B cell (primary cell): ENCODE results near the gene THAP4. TPM values are rescaled to one million over a fixed set of nuclear protein-coding genes. Genes with fewer than 3 reads are reported as not detected.
"Not testable (repeated sequence)": the region's sequence is repeated elsewhere in the genome, so short reads cannot be mapped to it uniquely, and the experiment has no call there.

Experiments used
- ATAC-seq: fragments of 200-7000 bp; cut with Tn5 transposase; one replicate; pipeline ENCODE4 v1.10.0; 2021; ENCODE audit warnings: low read depth, mild to moderate bottlenecking, moderate number of reproducible peaks, moderate library complexity
- CTCF ChIA-PET: fragments of 350-600 bp; sonication (Branson Sonifier 250); formaldehyde crosslinking; loops from one replicate; lab custom pipeline; 2021; ENCODE audit warnings: antibody characterized with exemption, inconsistent platforms; lab: Charles Lee
- POLR2A ChIA-PET: fragments of 350-600 bp; sonication (Branson Sonifier 250); formaldehyde crosslinking; loops from one replicate; lab custom pipeline; 2021; ENCODE audit warnings: antibody characterized with exemption; lab: Charles Lee
- DNase-seq: peaks from one replicate; pipeline ENCODE4 v3.0.0; 2013
- H2AFZ ChIP-seq: 2 replicates; pipeline ENCODE4 v1.6.1; 2012; ENCODE audit warnings: mild to moderate bottlenecking, low read depth, low read length; ENCODE audit not compliant: insufficient read depth, poor library complexity, severe bottlenecking
- H3K27ac ChIP-seq, 2 donors: 1 replicate in 1 of 2; 2 replicates in 1 of 2; pipeline ENCODE4 v1.5.1; 2012 to 2013; ENCODE audit warnings: low read length in 2 of 2, mild to moderate bottlenecking in 2 of 2, moderate library complexity in 1 of 2
- H3K27me3 ChIP-seq, 4 experiments: fragments of 200-600 bp in 1 of 4; sonication (generic) in 1 of 4; replicated peaks in 1 of 4; 1 replicate in 2 of 4; 2 replicates in 2 of 4; pipeline versions ENCODE4 v1.6.1 to v1.7.0; 2013 to 2016; ENCODE audit warnings: low read length in 3 of 4, mild to moderate bottlenecking in 2 of 4, mixed read lengths in 1 of 4, moderate library complexity in 1 of 4; ENCODE audit not compliant: insufficient read depth in 4 of 4, control insufficient read depth in 3 of 4; ENCODE audit errors: control extremely low read depth in 1 of 4
- H3K36me3 ChIP-seq, 2 experiments: replicated peaks in 1 of 2; 1 replicate in 1 of 2; 2 replicates in 1 of 2; pipeline versions ENCODE4 v1.6.1 to v1.7.1; 2013; ENCODE audit warnings: low read length in 1 of 2; ENCODE audit not compliant: insufficient read depth in 2 of 2, control insufficient read depth in 1 of 2; ENCODE audit errors: control extremely low read depth in 1 of 2, extremely low read depth in 1 of 2
- H3K4me1 ChIP-seq, 2 donors: fragments of 200-600 bp in 1 of 2; sonication (generic) in 1 of 2; 1 replicate in 1 of 2; 2 replicates in 1 of 2; pipeline versions ENCODE4 v1.5.1 to v1.6.1; 2013 to 2017; ENCODE audit warnings: low read length in 2 of 2; ENCODE audit not compliant: control insufficient read depth in 2 of 2, insufficient read depth in 2 of 2
- H3K4me2 ChIP-seq: replicated peaks from 2 replicates; pipeline ENCODE3; 2012; ENCODE audit warnings: mild to moderate bottlenecking, low read depth, low read length; ENCODE audit not compliant: poor library complexity, severe bottlenecking
- H3K4me3 ChIP-seq, 5 experiments: fragments of 200-600 bp in 1 of 5; sonication (generic) in 1 of 5; 1 replicate in 3 of 5; 2 replicates in 2 of 5; pipeline versions ENCODE4 v1.5.1 to v1.7.0; 2011 to 2016; ENCODE audit warnings: low read length in 4 of 5, mild to moderate bottlenecking in 4 of 5, low read depth in 2 of 5, control low read depth in 1 of 5, moderate library complexity in 1 of 5; ENCODE audit not compliant: insufficient read depth in 1 of 5; ENCODE audit errors: control extremely low read depth in 1 of 5, extremely low read depth in 1 of 5
- H3K79me2 ChIP-seq: fragments of 200-600 bp; sonication (generic); one replicate; pipeline ENCODE4 v1.6.0; 2016; ENCODE audit warnings: low read length; ENCODE audit not compliant: control insufficient read depth, insufficient read depth
- H3K9ac ChIP-seq: fragments of 200-600 bp; sonication (generic); 2 replicates; pipeline ENCODE4 v1.6.1; 2017; ENCODE audit warnings: mild to moderate bottlenecking, low read length, moderate library complexity
- H3K9me3 ChIP-seq, 3 donors: one replicate each; pipeline versions ENCODE4 v1.6.1 to v1.7.1; 2013; ENCODE audit warnings: low read length in 2 of 3; ENCODE audit not compliant: control insufficient read depth in 2 of 3, insufficient read depth in 1 of 3; ENCODE audit errors: control extremely low read depth in 1 of 3
- H4K20me1 ChIP-seq: 2 replicates; pipeline ENCODE4 v1.6.0; 2012; ENCODE audit warnings: mild to moderate bottlenecking, low read length; ENCODE audit not compliant: insufficient read depth, control insufficient read depth, poor library complexity, severe bottlenecking
- H3K27ac Mint-ChIP-seq: one replicate; pipeline ENCODE4 v1.8.0; 2021; ENCODE audit warnings: mixed read lengths
- H3K27me3 Mint-ChIP-seq: one replicate; pipeline ENCODE4 v1.8.0; 2021; ENCODE audit warnings: mixed read lengths
- H3K4me1 Mint-ChIP-seq: one replicate; pipeline ENCODE4 v1.8.0; 2021; ENCODE audit warnings: mixed read lengths
- H3K4me3 Mint-ChIP-seq: one replicate; pipeline ENCODE4 v1.8.0; 2021; ENCODE audit warnings: mixed read lengths
- H3K9me3 Mint-ChIP-seq: one replicate; pipeline ENCODE4 v1.8.0; 2022; ENCODE audit warnings: mixed read lengths; ENCODE audit not compliant: insufficient read depth
- CTCF ChIP-seq: fragments of 200-600 bp; IDR thresholded peaks from one replicate; pipeline ENCODE4 v1.8.0; 2022; ENCODE audit warnings: antibody characterized with exemption, mild to moderate bottlenecking
- EZH2 ChIP-seq: IDR thresholded peaks from 2 replicates; pipeline ENCODE4 v1.6.1; 2012; ENCODE audit warnings: borderline replicate concordance, low read depth, mild to moderate bottlenecking, moderate library complexity, low read length; ENCODE audit not compliant: insufficient read depth, poor library complexity, severe bottlenecking
- WGBS: methylation state at CpG from one replicate; pipeline ENCODE4 v1.1.5; 2013; ENCODE audit warnings: missing lambda C conversion rate; ENCODE audit not compliant: insufficient coverage; 5-methylcytosine and 5-hydroxymethylcytosine counted together
- intact Hi-C: fragments of 100-400 bp; cut with micrococcal nuclease; formaldehyde crosslinking; loops from one replicate; pipeline ENCODE4 v1.10.0; 2022
- polyA plus RNA-seq: library from polyadenylated mRNA; depleted of rRNA; stranded (reverse); fragments of >200 nt; gene quantifications from 2 replicates; pipeline ENCODE4 v1.2.3, GENCODE V29; 2012
- total RNA-seq, 2 donors: library from RNA; stranded (reverse); fragments of 120-200 nt in 1 of 2; gene quantifications; 1 replicate in 1 of 2; 2 replicates in 1 of 2; pipeline versions ENCODE4 v1.2.3 to v1.2.4, GENCODE V29; 2013 to 2022

Gene THAP4
- total and polyA plus RNA-seq, 2 donors (not counting 1 experiment from before 2014, with no cell fraction given), result 26.5 to 41.0 TPM

GRCh38 chr2:241574911-241575623 is 61.9 kb downstream of the THAP4 start:
- Histone ChIP-seq H3K27ac (no peak overlapping the region), H3K9ac (no peak overlapping the region), H3K4me2 (no peak overlapping the region), H3K27me3 (no peaks in the 10 kb centered on the region), H4K20me1 (no peaks in the 10 kb centered on the region), H3K4me1 (no peaks in the 10 kb centered on the region), H3K4me3 (no peak overlapping the region), H3K36me3 (peaks cover 0 to 3% of the 10 kb centered on the region in 2 experiments), H3K9me3 (no peaks in the 10 kb centered on the region), H2AFZ (no peak overlapping the region), H3K79me2 (no peaks in the 10 kb centered on the region)
- CTCF ChIA-PET, result no interaction called here
- Mint-ChIP-seq H3K4me3 (no peak overlapping the region), H3K4me1 (peaks cover 2% of the 10 kb centered on the region), H3K27ac (no peak overlapping the region), H3K27me3 (no peaks in the 10 kb centered on the region), H3K9me3 (no peaks in the 10 kb centered on the region)
- ATAC-seq, result no peak
- DNase-seq, result no peak
- TF ChIP-seq CTCF (no peak), EZH2 (no peak)
- POLR2A ChIA-PET, result no interaction called here
- intact Hi-C loops, result no loop called here
- 93% methylated on average over 6 of the region's 7 CpGs for WGBS

GRCh38 chr2:241573741-241574140 is 63.2 kb downstream of the THAP4 start:
- no peak overlapping the region for H3K4me2 ChIP-seq
- no peak overlapping the region for H3K4me3 ChIP-seq
- DNase-seq (no peak), ATAC-seq (no peak)
- H3K9me3 Mint-ChIP-seq, result no peaks in the 10 kb centered on the region
- H3K9ac ChIP-seq, result no peak overlapping the region
- no peak overlapping the region for H3K4me3 Mint-ChIP-seq
- H3K27ac Mint-ChIP-seq, result no peak overlapping the region
- ChIA-PET CTCF (no interaction called here), POLR2A (no interaction called here)
- no peak overlapping the region for H3K27ac ChIP-seq
- WGBS, result 100% methylated on average over 5 of the region's 12 CpGs
- TF ChIP-seq CTCF (no peak), EZH2 (no peak)
- H3K27me3 ChIP-seq, result no peaks in the 10 kb centered on the region
- no peaks in the 10 kb centered on the region for H3K9me3 ChIP-seq
- peaks cover 0 to 3% of the 10 kb centered on the region in 2 experiments for H3K36me3 ChIP-seq
- intact Hi-C loops, result no loop called here
- H2AFZ ChIP-seq, result no peak overlapping the region
- no peaks in the 10 kb centered on the region for H4K20me1 ChIP-seq
- H3K4me1 ChIP-seq, result no peaks in the 10 kb centered on the region
- no peaks in the 10 kb centered on the region for H3K27me3 Mint-ChIP-seq
- H3K79me2 ChIP-seq, result no peaks in the 10 kb centered on the region
- H3K4me1 Mint-ChIP-seq, result peaks cover 2% of the 10 kb centered on the region

- intact Hi-C loops, H3K79me2 ChIP-seq, H3K27me3 ChIP-seq, H2AFZ ChIP-seq, H3K4me3 Mint-ChIP-seq, CTCF ChIA-PET, H3K27me3 Mint-ChIP-seq, H3K4me3 ChIP-seq, H3K9ac ChIP-seq, H3K36me3 ChIP-seq, H3K4me2 ChIP-seq, H3K27ac ChIP-seq, H3K9me3 ChIP-seq, POLR2A ChIA-PET, H4K20me1 ChIP-seq, DNase-seq, H3K27ac Mint-ChIP-seq, H3K9me3 Mint-ChIP-seq, H3K4me1 ChIP-seq, H3K4me1 Mint-ChIP-seq, ATAC-seq: not testable (repeated sequence)
- 97% methylated on average over 18 of the region's 20 CpGs for WGBS
These were observed 63.9 kb downstream of the THAP4 start for GRCh38 chr2:241572915-241573651.
